Measurements from ENCODE around the gene UBE2F.

The UBE2F gene

DNA sequence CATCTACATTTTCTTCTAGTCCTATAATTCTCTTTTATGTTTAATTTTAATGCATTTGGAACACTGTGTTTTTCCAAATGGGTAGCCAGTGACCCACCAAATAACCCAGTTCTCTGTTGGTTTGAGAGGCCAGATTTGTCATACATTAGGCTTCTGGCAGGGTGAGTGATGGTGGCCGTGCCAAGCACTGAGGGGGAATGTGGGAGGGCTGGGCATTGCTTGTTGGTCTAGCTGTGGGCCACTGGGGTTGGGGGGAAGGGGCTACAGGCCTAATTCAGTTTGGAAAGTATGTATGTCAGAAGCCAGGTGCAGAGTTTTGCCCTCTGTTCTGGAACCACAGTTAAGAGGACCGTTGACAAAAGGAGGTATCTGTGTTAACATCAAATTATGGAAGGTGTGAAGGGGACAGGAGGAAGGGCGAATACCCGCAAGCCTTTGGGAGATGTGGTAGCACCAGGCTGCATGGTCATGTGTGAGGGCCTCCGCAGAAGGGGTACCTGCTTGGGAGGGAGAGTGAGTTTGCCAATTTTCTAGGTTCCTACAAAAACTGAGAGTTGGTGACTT, 55.9 kb downstream of the UBE2F start:
- H3K27ac ChIP-seq (ENCODE audit: low read depth, low read length): no peak overlapping the region
- peaks cover 2 to 59% (median 24%) of the 10 kb centered on the region in 5 donors for H3K36me3 ChIP-seq (ENCODE audit: control insufficient read depth in 5 of 5, insufficient read depth in 5 of 5, low read length in 5 of 5)
- H3K9ac ChIP-seq (ENCODE audit: low read length in 5 of 5): no peak overlapping the region
- no peak overlapping the region for H3K4me3 ChIP-seq (ENCODE audit: low read depth in 1 of 5, low read length in 5 of 5)
- no peaks in the 10 kb centered on the region for H3K27me3 ChIP-seq (ENCODE audit: control insufficient read depth in 5 of 5, insufficient read depth in 4 of 5, low read length in 5 of 5)
- no peaks in the 10 kb centered on the region for H3K4me1 ChIP-seq (ENCODE audit: control insufficient read depth in 5 of 5, insufficient read depth in 5 of 5, low read length in 5 of 5)
- no peaks in the 10 kb centered on the region for H3K9me3 ChIP-seq (ENCODE audit: control insufficient read depth in 5 of 5, low read length in 5 of 5)

DNA sequence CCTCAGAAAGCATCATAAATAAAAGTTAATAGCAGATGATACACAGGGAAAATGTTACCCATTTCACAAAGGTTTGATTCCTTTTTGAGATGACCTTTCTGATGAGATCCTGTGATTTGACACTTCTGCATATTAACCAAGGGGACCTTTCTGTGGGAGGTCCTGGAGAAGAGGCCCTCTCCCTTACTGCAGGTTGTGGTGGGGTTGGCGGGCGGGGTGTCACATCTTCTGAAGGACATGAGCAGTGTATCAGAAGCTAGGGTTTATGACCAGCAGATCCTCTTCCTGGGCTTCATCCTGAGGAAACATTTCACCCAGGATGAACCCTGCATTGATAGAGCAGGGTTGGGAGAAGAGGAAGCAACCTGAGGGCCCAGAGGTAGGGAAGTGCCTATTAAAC, 56.8 kb downstream of the UBE2F start:
- Histone ChIP-seq H3K9me3 (ENCODE audit: control insufficient read depth in 5 of 5, low read length in 5 of 5) (no peaks in the 10 kb centered on the region), H3K27me3 (ENCODE audit: control insufficient read depth in 5 of 5, insufficient read depth in 4 of 5, low read length in 5 of 5) (no peaks in the 10 kb centered on the region), H3K4me1 (ENCODE audit: control insufficient read depth in 5 of 5, insufficient read depth in 5 of 5, low read length in 5 of 5) (no peaks in the 10 kb centered on the region), H3K36me3 (ENCODE audit: control insufficient read depth in 5 of 5, insufficient read depth in 5 of 5, low read length in 5 of 5) (peaks cover 2 to 52% (median 28%) of the 10 kb centered on the region in 5 donors), H3K9ac (ENCODE audit: low read length in 5 of 5) (no peak overlapping the region), H3K4me3 (ENCODE audit: low read depth in 1 of 5, low read length in 5 of 5) (no peak overlapping the region), H3K27ac (ENCODE audit: low read depth, low read length) (no peak overlapping the region)

DNA sequence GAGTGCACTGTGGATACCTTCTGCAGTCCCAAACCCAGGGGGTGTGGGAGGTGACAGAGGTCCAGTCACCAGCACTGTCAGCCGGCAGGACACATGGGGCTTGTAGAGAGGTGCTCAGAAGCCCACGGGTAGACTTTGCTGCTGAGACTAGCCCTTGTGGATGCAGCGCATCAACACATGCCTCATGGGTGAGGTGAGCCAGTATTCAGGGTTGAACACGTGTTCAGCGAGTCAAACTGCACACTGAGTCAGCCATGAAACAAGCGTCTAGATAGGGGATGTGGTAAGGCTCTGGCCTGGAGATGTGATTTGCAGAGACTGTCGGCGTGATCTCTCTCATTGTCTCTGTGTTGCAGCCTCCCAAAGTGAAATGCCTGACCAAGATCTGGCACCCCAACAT, 58.2 kb downstream of the UBE2F start:
- Histone ChIP-seq H3K4me1 (ENCODE audit: control insufficient read depth in 5 of 5, insufficient read depth in 5 of 5, low read length in 5 of 5) (no peaks in the 10 kb centered on the region), H3K36me3 (ENCODE audit: control insufficient read depth in 5 of 5, insufficient read depth in 5 of 5, low read length in 5 of 5) (peaks cover 2 to 51% (median 28%) of the 10 kb centered on the region in 5 donors), H3K27ac (ENCODE audit: low read depth, low read length) (no peak overlapping the region), H3K9me3 (ENCODE audit: control insufficient read depth in 5 of 5, low read length in 5 of 5) (no peaks in the 10 kb centered on the region), H3K9ac (ENCODE audit: low read length in 5 of 5) (no peak overlapping the region), H3K27me3 (ENCODE audit: control insufficient read depth in 5 of 5, insufficient read depth in 4 of 5, low read length in 5 of 5) (no peaks in the 10 kb centered on the region), H3K4me3 (ENCODE audit: low read depth in 1 of 5, low read length in 5 of 5) (no peak overlapping the region)

DNA sequence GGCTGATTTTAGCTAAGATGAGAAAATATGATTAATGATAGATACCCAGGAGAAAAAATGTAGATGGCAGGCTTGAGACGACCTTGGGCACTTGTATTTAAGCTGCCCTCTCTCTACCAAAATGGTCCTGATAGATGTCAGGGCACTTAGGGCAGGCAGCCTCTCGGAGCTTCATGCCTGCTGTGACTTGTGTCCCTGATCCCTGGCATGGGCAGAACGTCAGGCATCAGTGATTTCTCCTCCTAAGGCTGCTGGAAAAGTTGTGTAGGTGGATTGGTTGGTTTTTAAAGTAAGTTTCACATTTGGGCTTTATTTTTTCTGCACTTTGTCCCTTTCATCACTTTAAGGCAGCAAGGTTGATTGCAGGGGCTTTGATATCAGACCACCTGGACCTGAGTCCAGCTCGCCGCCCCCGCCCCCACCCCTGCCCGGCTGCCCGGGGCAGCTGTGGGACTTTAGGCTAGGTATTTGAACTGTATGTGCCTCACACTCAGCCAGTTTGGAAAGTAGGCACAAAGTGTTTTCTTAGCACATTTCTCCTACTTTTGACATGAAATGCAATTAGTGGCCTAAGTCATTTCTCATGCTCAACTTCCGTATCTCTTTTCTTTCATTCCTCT, 59.0 kb downstream of the UBE2F start:
- Histone ChIP-seq H3K4me1 (ENCODE audit: control insufficient read depth in 5 of 5, insufficient read depth in 5 of 5, low read length in 5 of 5) (no peaks in the 10 kb centered on the region), H3K27ac (ENCODE audit: low read depth, low read length) (no peak overlapping the region), H3K9me3 (ENCODE audit: control insufficient read depth in 5 of 5, low read length in 5 of 5) (no peaks in the 10 kb centered on the region), H3K36me3 (ENCODE audit: control insufficient read depth in 5 of 5, insufficient read depth in 5 of 5, low read length in 5 of 5) (peaks cover 2 to 52% (median 35%) of the 10 kb centered on the region in 5 donors), H3K4me3 (ENCODE audit: low read depth in 1 of 5, low read length in 5 of 5) (no peak overlapping the region), H3K27me3 (ENCODE audit: control insufficient read depth in 5 of 5, insufficient read depth in 4 of 5, low read length in 5 of 5) (no peaks in the 10 kb centered on the region), H3K9ac (ENCODE audit: low read length in 5 of 5) (no peak overlapping the region)

DNA sequence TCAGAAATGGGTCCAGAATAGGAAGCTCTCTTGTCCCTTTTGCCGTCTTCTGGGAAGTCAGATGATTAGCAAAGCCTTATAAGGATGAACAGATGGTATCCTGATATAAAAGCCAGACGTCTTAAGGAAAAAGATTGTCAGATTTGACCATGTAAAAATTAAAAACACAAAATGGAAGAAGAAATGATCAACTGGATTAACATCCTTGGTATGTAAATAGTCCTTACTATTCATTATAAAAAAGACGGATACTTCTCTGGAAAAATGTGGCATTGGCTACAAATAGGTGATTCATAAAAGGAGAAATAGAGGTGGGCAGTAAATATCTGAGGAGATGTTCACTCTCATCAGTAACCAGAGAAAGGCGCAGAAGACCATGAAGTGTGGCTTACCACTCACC, 60.2 kb downstream of the UBE2F start:
- peaks cover 2 to 53% (median 39%) of the 10 kb centered on the region in 5 donors for H3K36me3 ChIP-seq (ENCODE audit: control insufficient read depth in 5 of 5, insufficient read depth in 5 of 5, low read length in 5 of 5)

DNA sequence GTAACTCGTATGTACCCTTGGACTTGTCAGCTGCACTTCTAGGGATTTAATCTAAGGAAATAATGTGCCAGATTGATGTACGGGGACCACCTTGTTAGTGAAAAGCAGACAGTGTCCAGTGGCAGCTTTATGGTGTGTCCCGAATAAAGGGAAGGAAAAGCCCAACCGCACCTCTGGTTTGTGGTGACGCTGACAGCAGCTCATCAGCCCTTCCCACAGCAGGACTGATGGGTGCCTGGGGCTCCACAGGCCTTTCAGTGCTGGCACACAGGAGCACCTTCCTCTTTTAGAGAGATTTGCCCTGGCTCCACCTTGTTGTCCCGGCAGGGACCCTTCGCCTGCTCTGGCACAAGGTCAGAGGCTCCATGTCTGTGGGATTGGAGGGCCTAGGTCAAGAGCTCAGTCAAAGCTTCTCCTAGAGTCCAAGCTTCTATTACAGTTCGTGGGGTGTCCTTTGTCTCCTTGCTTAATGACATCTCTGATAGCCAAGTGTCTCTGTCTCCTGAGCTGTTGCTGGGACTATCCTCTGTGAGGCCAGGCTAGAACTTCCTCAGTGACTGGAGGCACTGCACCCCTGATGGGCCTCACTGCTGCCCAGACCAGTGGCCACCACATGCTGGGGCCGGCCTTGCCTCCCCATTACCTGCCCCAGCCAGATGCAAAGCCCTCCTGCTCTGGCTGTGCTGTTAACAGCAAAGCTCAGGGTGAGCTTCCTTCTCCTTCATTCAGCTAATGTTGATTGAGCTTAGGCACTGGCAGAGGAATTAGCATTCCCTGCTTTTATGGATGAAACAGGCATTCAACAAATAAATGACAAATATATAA, 61.0 kb downstream of the UBE2F start:
- H3K36me3 ChIP-seq (ENCODE audit: control insufficient read depth in 5 of 5, insufficient read depth in 5 of 5, low read length in 5 of 5): peaks cover 2 to 60% (median 43%) of the 10 kb centered on the region in 5 donors
- no peak overlapping the region for H3K4me3 ChIP-seq (ENCODE audit: low read depth in 1 of 5, low read length in 5 of 5)
- H3K27me3 ChIP-seq (ENCODE audit: control insufficient read depth in 5 of 5, insufficient read depth in 4 of 5, low read length in 5 of 5): no peaks in the 10 kb centered on the region
- H3K9me3 ChIP-seq (ENCODE audit: control insufficient read depth in 5 of 5, low read length in 5 of 5): no peaks in the 10 kb centered on the region
- H3K9ac ChIP-seq (ENCODE audit: low read length in 5 of 5): no peak overlapping the region
- H3K27ac ChIP-seq (ENCODE audit: low read depth, low read length): no peak overlapping the region
- no peaks in the 10 kb centered on the region for H3K4me1 ChIP-seq (ENCODE audit: control insufficient read depth in 5 of 5, insufficient read depth in 5 of 5, low read length in 5 of 5)

More for the DNA sequence above, 60.2 kb downstream of the UBE2F start:
- no peaks in the 10 kb centered on the region for H3K27me3 ChIP-seq (ENCODE audit: control insufficient read depth in 5 of 5, insufficient read depth in 4 of 5, low read length in 5 of 5)
- no peak overlapping the region for H3K9ac ChIP-seq (ENCODE audit: low read length in 5 of 5)
- no peaks in the 10 kb centered on the region for H3K4me1 ChIP-seq (ENCODE audit: control insufficient read depth in 5 of 5, insufficient read depth in 5 of 5, low read length in 5 of 5)
- no peak overlapping the region for H3K4me3 ChIP-seq (ENCODE audit: low read depth in 1 of 5, low read length in 5 of 5)
- H3K9me3 ChIP-seq (ENCODE audit: control insufficient read depth in 5 of 5, low read length in 5 of 5): no peaks in the 10 kb centered on the region
- no peak overlapping the region for H3K27ac ChIP-seq (ENCODE audit: low read depth, low read length)

DNA sequence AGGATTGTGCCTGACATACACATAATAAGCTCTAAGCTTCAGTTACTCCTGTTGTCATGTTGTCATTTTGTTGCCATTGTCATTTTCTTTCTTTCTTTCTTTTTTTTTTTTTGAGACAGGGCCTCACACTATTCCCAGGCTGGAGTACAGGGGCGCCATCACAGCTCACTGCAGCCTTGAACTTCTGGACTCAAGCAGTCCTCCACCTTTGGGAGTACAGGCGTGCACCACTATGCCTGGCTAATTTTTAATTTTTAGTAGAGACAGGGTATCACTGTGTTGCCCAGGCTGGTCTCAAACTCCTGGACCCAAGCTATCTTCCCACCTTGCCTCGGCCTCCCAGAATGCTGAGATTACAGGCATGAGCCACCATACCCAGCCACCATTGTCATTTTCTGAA, 63.0 kb downstream of the UBE2F start:
- H3K36me3 ChIP-seq (ENCODE audit: control insufficient read depth in 5 of 5, insufficient read depth in 5 of 5, low read length in 5 of 5): peaks cover 2 to 68% (median 45%) of the 10 kb centered on the region in 5 donors
- H3K27ac ChIP-seq (ENCODE audit: low read depth, low read length): no peak overlapping the region
- no peaks in the 10 kb centered on the region for H3K9me3 ChIP-seq (ENCODE audit: control insufficient read depth in 5 of 5, low read length in 5 of 5)
- H3K4me1 ChIP-seq (ENCODE audit: control insufficient read depth in 5 of 5, insufficient read depth in 5 of 5, low read length in 5 of 5): no peaks in the 10 kb centered on the region
- no peaks in the 10 kb centered on the region for H3K27me3 ChIP-seq (ENCODE audit: control insufficient read depth in 5 of 5, insufficient read depth in 4 of 5, low read length in 5 of 5)
- H3K9ac ChIP-seq (ENCODE audit: low read length in 5 of 5): no peak overlapping the region
- H3K4me3 ChIP-seq (ENCODE audit: low read depth in 1 of 5, low read length in 5 of 5): no peak overlapping the region

DNA sequence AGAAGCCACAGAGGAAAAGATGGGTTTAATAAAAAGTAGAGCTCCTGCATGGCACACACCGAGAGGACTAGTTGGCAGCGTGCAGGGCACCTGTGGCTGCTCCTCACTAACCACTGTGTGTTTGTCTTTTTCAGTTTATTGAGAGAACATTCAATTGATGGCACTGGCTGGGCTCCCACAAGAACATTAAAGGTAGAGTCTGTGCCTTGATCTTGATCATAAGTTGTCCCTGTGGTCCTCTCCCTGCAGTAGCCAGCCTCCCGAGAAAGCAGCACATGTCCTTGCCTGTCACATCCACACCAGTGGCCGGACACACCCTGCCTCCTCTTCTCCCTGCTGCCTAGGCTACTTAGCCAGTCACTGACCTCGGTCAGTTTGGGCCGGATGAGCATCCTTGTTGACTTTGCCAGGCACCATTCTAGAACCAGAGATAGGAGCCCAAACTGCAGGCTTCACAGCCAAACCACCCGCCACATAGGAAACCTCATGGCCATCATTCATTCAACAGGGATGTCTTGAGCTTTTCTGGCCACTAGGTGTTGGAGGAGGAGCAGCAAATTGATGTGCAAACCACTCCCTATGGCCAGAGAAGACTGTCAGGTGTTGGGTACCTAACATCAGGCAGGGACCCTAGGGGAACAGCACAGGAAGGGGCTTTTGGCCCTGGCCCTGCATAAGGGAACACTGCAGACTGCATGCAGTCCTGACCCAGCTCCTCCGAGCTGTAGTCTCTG, 63.8 kb downstream of the UBE2F start:
- peaks cover 3 to 62% (median 42%) of the 10 kb centered on the region in 5 donors for H3K36me3 ChIP-seq (ENCODE audit: control insufficient read depth in 5 of 5, insufficient read depth in 5 of 5, low read length in 5 of 5)
- no peak overlapping the region for H3K27ac ChIP-seq (ENCODE audit: low read depth, low read length)
- no peak overlapping the region for H3K4me3 ChIP-seq (ENCODE audit: low read depth in 1 of 5, low read length in 5 of 5)
- no peaks in the 10 kb centered on the region for H3K4me1 ChIP-seq (ENCODE audit: control insufficient read depth in 5 of 5, insufficient read depth in 5 of 5, low read length in 5 of 5)
- no peaks in the 10 kb centered on the region for H3K9me3 ChIP-seq (ENCODE audit: control insufficient read depth in 5 of 5, low read length in 5 of 5)
- H3K9ac ChIP-seq (ENCODE audit: low read length in 5 of 5): no peak overlapping the region
- no peaks in the 10 kb centered on the region for H3K27me3 ChIP-seq (ENCODE audit: control insufficient read depth in 5 of 5, insufficient read depth in 4 of 5, low read length in 5 of 5)

DNA sequence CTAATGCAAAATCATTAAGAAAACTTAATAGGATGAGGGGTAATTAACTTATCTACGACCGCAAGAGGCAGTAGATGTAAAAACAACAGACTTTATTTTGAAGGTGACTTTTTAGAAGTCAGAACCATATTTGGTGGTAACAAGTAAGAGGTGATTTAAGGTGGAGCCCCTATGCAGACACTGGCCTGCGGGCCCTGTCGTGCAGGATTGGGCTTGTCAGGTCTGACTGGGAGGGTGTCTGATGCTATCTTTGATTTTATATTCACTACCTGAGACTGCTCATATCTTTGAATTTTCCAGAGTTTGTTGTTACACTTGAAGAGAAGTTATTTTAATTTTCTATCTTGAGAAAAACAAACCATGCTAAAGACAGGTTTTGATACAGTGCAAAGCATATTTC, 64.9 kb downstream of the UBE2F start:
- no peak overlapping the region for H3K9ac ChIP-seq (ENCODE audit: low read length in 5 of 5)
- H3K4me3 ChIP-seq (ENCODE audit: low read depth in 1 of 5, low read length in 5 of 5): no peak overlapping the region
- no peaks in the 10 kb centered on the region for H3K27me3 ChIP-seq (ENCODE audit: control insufficient read depth in 5 of 5, insufficient read depth in 4 of 5, low read length in 5 of 5)
- H3K36me3 ChIP-seq (ENCODE audit: control insufficient read depth in 5 of 5, insufficient read depth in 5 of 5, low read length in 5 of 5): peaks cover 5 to 66% (median 48%) of the 10 kb centered on the region in 5 donors
- H3K27ac ChIP-seq (ENCODE audit: low read depth, low read length): no peak overlapping the region
- H3K4me1 ChIP-seq (ENCODE audit: control insufficient read depth in 5 of 5, insufficient read depth in 5 of 5, low read length in 5 of 5): no peaks in the 10 kb centered on the region
- no peaks in the 10 kb centered on the region for H3K9me3 ChIP-seq (ENCODE audit: control insufficient read depth in 5 of 5, low read length in 5 of 5)

Measured in subcutaneous abdominal adipose tissue (tissue), 5 donors.